HCT116 (cell line): Measurements from ENCODE around the gene CTDSP1. TPM values are rescaled to one million over a fixed set of nuclear protein-coding genes. Genes with fewer than 3 reads are reported as not detected.

ENCODE experiments used
- ATAC-seq: fragments of 200-7000 bp; cut with Tn5 transposase; 2 replicates; pipeline ENCODE4 v1.9.1; 2020; ENCODE audit warnings: mild to moderate bottlenecking, moderate library complexity
- BruUV-seq: library from RNA; stranded (reverse); fragments of 400-500 nt; replicated peaks from 2 replicates; lab custom pipeline; 2021; lab: Mats Ljungman, UMichigan
- CTCF ChIA-PET: fragments of 300-600 bp; sonication (Branson Sonifier 250); formaldehyde crosslinking; loops from one replicate; lab custom pipeline; 2021; ENCODE audit warnings: antibody characterized with exemption; lab: Charles Lee
- POLR2A ChIA-PET: fragments of 300-600, 350-600 bp; sonication (Branson Sonifier 250); formaldehyde crosslinking; loops from one replicate; lab custom pipeline; 2021; ENCODE audit warnings: antibody characterized with exemption; lab: Charles Lee
- RAD21 ChIA-PET, 2 experiments: fragments of 300-600 bp; sonication (Branson Sonifier 250); formaldehyde crosslinking; loops; one replicate each; lab custom pipeline; 2023; ENCODE audit warnings: low total read pairs in 2 of 2; ENCODE audit not compliant: uncharacterized antibody in 2 of 2, unreplicated experiment in 2 of 2, low non-redundant PET in 1 of 2; lab: Charles Lee
- DNase-seq: peaks from one replicate; pipeline ENCODE4 v3.0.0-alpha.2; 2010; ENCODE audit warnings: low read depth, low spot score
- H2AFZ ChIP-seq: fragments of 200-600 bp; shearing (Covaris generic), sonication (generic); 2 replicates; pipeline ENCODE4 v1.6.1; 2017; ENCODE audit warnings: low read depth, mixed run types, mixed read lengths, antibody characterized with exemption, low read length; ENCODE audit not compliant: poor library complexity, severe bottlenecking
- H3K27ac ChIP-seq: 2 replicates; pipeline ENCODE4 v1.5.1; 2012; ENCODE audit warnings: low read depth, low read length
- H3K27me3 ChIP-seq: fragments of 200-600 bp; sonication (generic); 2 replicates; pipeline ENCODE4 v1.6.1; 2016; ENCODE audit warnings: mixed run types, low read length, mixed read lengths; ENCODE audit not compliant: insufficient read depth
- H3K36me3 ChIP-seq, 2 experiments: fragments of 200-500 bp in 1 of 2; fragments of 200-600 bp in 1 of 2; sonication (Bioruptor generic) in 1 of 2; sonication (generic) in 1 of 2; 2 replicates each; pipeline versions ENCODE4 v1.5.1 to v1.6.1; 2014 to 2016; ENCODE audit warnings: low read length in 2 of 2, inconsistent platforms in 1 of 2, mixed read lengths in 1 of 2, mixed run types in 1 of 2; ENCODE audit not compliant: insufficient read depth in 2 of 2, control insufficient read depth in 1 of 2
- H3K4me1 ChIP-seq, 2 experiments: fragments of 200-600 bp in 1 of 2; sonication (generic) in 1 of 2; 2 replicates each; pipeline versions ENCODE4 v1.5.1 to v1.6.1; 2012 to 2017; ENCODE audit warnings: low read length in 2 of 2, inconsistent platforms in 1 of 2, mild to moderate bottlenecking in 1 of 2, mixed read lengths in 1 of 2, mixed run types in 1 of 2, moderate library complexity in 1 of 2; ENCODE audit not compliant: insufficient read depth in 2 of 2, control insufficient read depth in 1 of 2
- H3K4me2 ChIP-seq: fragments of 200-600 bp; sonication (generic); 2 replicates; pipeline ENCODE4 v1.6.1; 2017; ENCODE audit warnings: mixed run types, low read length, mixed read lengths
- H3K4me3 ChIP-seq, 2 experiments: fragments of 200-600 bp in 1 of 2; sonication (generic) in 1 of 2; replicated peaks in 1 of 2; 2 replicates each; pipeline ENCODE4 v1.5.1; 2011 to 2016; ENCODE audit warnings: low read length in 2 of 2, control low read depth in 1 of 2, low read depth in 1 of 2, mild to moderate bottlenecking in 1 of 2, mixed read lengths in 1 of 2, mixed run types in 1 of 2
- H3K79me2 ChIP-seq: fragments of 200-600 bp; sonication (generic); 2 replicates; pipeline ENCODE4 v1.6.1; 2017; ENCODE audit warnings: mild to moderate bottlenecking, mixed run types, low read length, moderate library complexity, mixed read lengths; ENCODE audit not compliant: insufficient read depth
- H3K9ac ChIP-seq: fragments of 200-600 bp; sonication (generic); 2 replicates; pipeline ENCODE4 v1.6.1; 2016; ENCODE audit warnings: low read length, mixed read lengths
- H3K9me2 ChIP-seq: fragments of 200-600 bp; sonication (generic), shearing (Covaris generic); 2 replicates; pipeline ENCODE4 v1.6.1; 2017; ENCODE audit warnings: mixed run types, mild to moderate bottlenecking, moderate library complexity; ENCODE audit not compliant: insufficient read depth
- H3K9me3 ChIP-seq, 2 experiments: fragments of 200-500 bp in 1 of 2; fragments of 200-600 bp in 1 of 2; sonication (Bioruptor generic) in 1 of 2; sonication (generic) in 1 of 2; 2 replicates each; pipeline ENCODE4 v1.6.1; 2014 to 2017; ENCODE audit warnings: low read length in 2 of 2, mixed read lengths in 2 of 2, inconsistent platforms in 1 of 2, low read depth in 1 of 2, mild to moderate bottlenecking in 1 of 2, mixed run types in 1 of 2, moderate library complexity in 1 of 2; ENCODE audit not compliant: control insufficient read depth in 1 of 2, insufficient read depth in 1 of 2
- H4K20me1 ChIP-seq: fragments of 200-600 bp; sonication (generic), shearing (Covaris generic); 2 replicates; pipeline ENCODE4 v1.6.1; 2017; ENCODE audit warnings: mixed run types, mild to moderate bottlenecking, moderate library complexity; ENCODE audit not compliant: insufficient read depth
- CBX3 ChIP-seq: IDR thresholded peaks from 2 replicates; pipeline ENCODE4 v1.6.1; 2012; ENCODE audit warnings: low read depth
- CTCF ChIP-seq, 3 experiments: fragments of 200-600 bp in 1 of 3; sonication (generic) in 1 of 3; IDR thresholded peaks in 2 of 3; conservative IDR thresholded peaks in 1 of 3; 2 replicates each; pipeline ENCODE4 v1.5.1; 2012 to 2017; ENCODE audit warnings: low read depth in 2 of 3, low read length in 2 of 3, antibody characterized with exemption in 1 of 3, borderline replicate concordance in 1 of 3, control low read depth in 1 of 3, mild to moderate bottlenecking in 1 of 3, mixed read lengths in 1 of 3, mixed run types in 1 of 3, moderate library complexity in 1 of 3; ENCODE audit not compliant: insufficient read depth in 1 of 3
- EGR1 ChIP-seq: IDR thresholded peaks from 2 replicates; pipeline ENCODE4 v1.6.1; 2012; ENCODE audit warnings: low read depth
- ELF1 ChIP-seq: IDR thresholded peaks from 2 replicates; pipeline ENCODE4 v1.6.1; 2012; ENCODE audit warnings: low read depth, borderline replicate concordance
- EZH2 ChIP-seq: fragments of 200-600 bp; sonication (generic); IDR thresholded peaks from 2 replicates; pipeline ENCODE4 v1.6.1; 2017; ENCODE audit warnings: antibody characterized with exemption, mixed run types
- EZH2phosphoT487 ChIP-seq: fragments of 200-600 bp; IDR thresholded peaks from 2 replicates; pipeline ENCODE4 v1.6.1; 2018; ENCODE audit warnings: antibody characterized with exemption, borderline replicate concordance
- FOSL1 ChIP-seq: IDR thresholded peaks from 2 replicates; pipeline ENCODE4 v1.6.1; 2012; ENCODE audit warnings: low read depth
- JUND ChIP-seq: IDR thresholded peaks from 2 replicates; pipeline ENCODE4 v1.6.1; 2012
- MAX ChIP-seq: IDR thresholded peaks from 2 replicates; pipeline ENCODE4 v1.6.1; 2012
- POLR2AphosphoS5 ChIP-seq: IDR thresholded peaks from 2 replicates; pipeline ENCODE4 v1.6.1; 2011; ENCODE audit warnings: mild to moderate bottlenecking, low read depth, low read length, moderate library complexity
- REST ChIP-seq: IDR thresholded peaks from 2 replicates; pipeline ENCODE4 v1.6.1; 2012; ENCODE audit warnings: low read depth
- SIN3A ChIP-seq: IDR thresholded peaks from 2 replicates; pipeline ENCODE4 v1.6.1; 2012; ENCODE audit warnings: low read depth
- SP1 ChIP-seq: IDR thresholded peaks from 2 replicates; pipeline ENCODE4 v1.6.1; 2012; ENCODE audit warnings: low read depth
- SRF ChIP-seq: IDR thresholded peaks from 2 replicates; pipeline ENCODE4 v1.6.1; 2012; ENCODE audit warnings: low read depth
- TCF7L2 ChIP-seq: IDR thresholded peaks from 2 replicates; pipeline ENCODE4 v1.7.0; 2011; ENCODE audit warnings: borderline replicate concordance, inconsistent platforms; ENCODE audit not compliant: insufficient read depth, insufficient read length; ENCODE audit errors: extremely low read depth
- ZBTB33 ChIP-seq: IDR thresholded peaks from 2 replicates; pipeline ENCODE4 v1.6.1; 2011; ENCODE audit warnings: mild to moderate bottlenecking, low read length, moderate library complexity; ENCODE audit not compliant: insufficient replicate concordance; ENCODE audit errors: extremely low read depth
- ZFX ChIP-seq: fragments of 450-650 bp; IDR thresholded peaks from 2 replicates; pipeline ENCODE4 v1.6.1; 2017
- ZNF274 ChIP-seq: fragments of 200-500 bp; sonication (Bioruptor generic); IDR thresholded peaks from 2 replicates; pipeline ENCODE4 v1.6.1; 2014; ENCODE audit warnings: mild to moderate bottlenecking, low read depth, low read length, inconsistent platforms
- intact Hi-C: fragments of 100-400 bp; cut with micrococcal nuclease; formaldehyde crosslinking; loops from 2 replicates; pipeline ENCODE4 v1.10.0; 2022
- total RNA-seq: library from RNA; stranded (reverse); gene quantifications from one replicate; pipeline ENCODE4 v1.2.1, GENCODE V29; 2021; ENCODE audit not compliant: unreplicated experiment

CTDSP1 gene
- total RNA-seq, 1 experiment from 2014 or later = 90.7 TPM

- peaks cover 17% of the 10 kb centered on the region in 2 experiments for H3K4me1 ChIP-seq
- BruUV-seq = no TSS peak
- no peaks in the 10 kb centered on the region for H3K79me2 ChIP-seq
- H3K9me3 ChIP-seq = no peaks in the 10 kb centered on the region
- intact Hi-C loops = no loop called here
- no peak overlapping the region for H3K27ac ChIP-seq
- ChIA-PET RAD21 (no interaction called here), POLR2A (no interaction called here), CTCF (interaction anchor here (1.0 kb wide), 1 partner anchor 21 kb away, joined by 3 read pairs; no protein-coding TSS in a partner anchor)
- no peak overlapping the region for H3K4me3 ChIP-seq
- H3K4me2 ChIP-seq = no peak overlapping the region
- H2AFZ ChIP-seq = no peak overlapping the region
- H3K9me2 ChIP-seq = no peaks in the 10 kb centered on the region
- ATAC-seq (no peak), DNase-seq (no peak)
- H3K9ac ChIP-seq = no peak overlapping the region
- TF ChIP-seq EZH2 (no peak), FOSL1 (no peak), ZNF274 (no peak), SRF (no peak), JUND (no peak), SP1 (no peak), TCF7L2 (no peak), POLR2AphosphoS5 (no peak), EGR1 (no peak), MAX (no peak), SIN3A (no peak), CBX3 (no peak), ZBTB33 (no peak), EZH2phosphoT487 (no peak), REST (no peak), ZFX (no peak), CTCF (IDR thresholded peaks at IDR 0.05 in 2 of 3, conservative IDR thresholded peaks at IDR 0.05 in 1 of 3; ENCODE audit: borderline replicate concordance in 1 of 3, insufficient read depth in 1 of 3, low read depth in 2 of 3, low read length in 2 of 3) (no peak), ELF1 (no peak)
- H3K27me3 ChIP-seq = no peaks in the 10 kb centered on the region
- no peaks in the 10 kb centered on the region for H3K36me3 ChIP-seq
- no peaks in the 10 kb centered on the region for H4K20me1 ChIP-seq
Observed at GRCh38 chr2:218445602-218446001, 45.9 kb downstream of the CTDSP1 start.
